Astrocyte (in vitro differentiated cells and primary cell): ENCODE data around the gene METRN.

Experiments used
- CTCF ChIP-seq: IDR thresholded peaks from 2 replicates; pipeline ENCODE4 v1.5.1; 2011; ENCODE audit warnings: low read depth, mild to moderate bottlenecking, inconsistent platforms, low read length, moderate library complexity; ENCODE audit not compliant: insufficient read depth
- EZH2 ChIP-seq: IDR thresholded peaks from 2 replicates; pipeline ENCODE4 v1.6.1; 2012; ENCODE audit warnings: mild to moderate bottlenecking, low read length, inconsistent platforms; ENCODE audit not compliant: insufficient read depth

DNA sequence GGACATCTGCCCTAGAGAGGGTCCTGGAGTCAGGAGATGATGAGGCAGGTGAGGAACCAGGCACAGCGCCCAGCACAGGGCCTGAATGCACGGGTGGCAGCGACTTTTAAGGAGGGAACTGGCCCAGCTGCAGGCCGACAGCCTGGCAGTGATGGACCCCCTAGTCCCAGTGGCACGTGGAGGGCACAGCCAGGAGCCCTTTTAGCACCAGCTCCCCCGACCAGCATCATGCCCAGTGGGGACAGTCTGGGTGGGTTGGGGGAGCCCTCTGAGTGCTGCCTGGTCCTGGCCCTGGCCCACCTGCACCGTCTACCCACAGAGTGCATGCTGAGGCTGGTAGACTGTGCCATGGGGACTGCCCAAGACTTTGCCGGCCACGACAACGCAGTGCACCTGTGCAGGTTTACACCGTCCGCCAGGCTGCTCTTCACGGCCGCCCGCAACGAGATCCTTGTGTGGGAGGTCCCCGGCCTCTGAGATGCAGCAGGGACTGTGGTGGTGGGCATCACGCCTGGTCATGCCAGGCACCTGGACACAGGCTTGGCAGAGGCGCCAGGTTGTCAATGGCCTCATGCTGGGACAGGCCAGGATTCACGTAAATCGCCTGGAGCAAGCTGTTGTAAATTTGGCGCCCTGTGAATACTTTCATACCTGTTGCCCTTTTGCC, 47.7 kb upstream of the METRN start:
- TF ChIP-seq CTCF, result no peak
- TF ChIP-seq EZH2, result no peak
